Liver (tissue), 9 donors: Measurements from ENCODE around the gene IL1R2. TPM values are rescaled to one million over a fixed set of nuclear protein-coding genes. Genes with fewer than 3 reads are reported as not detected.

Experiments
- DNase-seq: peaks from one replicate; pipeline ENCODE4 v3.0.0-alpha.2; 2017; ENCODE audit warnings: low spot score
- H3K27ac ChIP-seq, 2 donors: one replicate each; pipeline ENCODE4 v1.7.0; 2013; ENCODE audit warnings: inconsistent platforms in 2 of 2, low read length in 2 of 2, control low read depth in 1 of 2, low read depth in 1 of 2, mild to moderate bottlenecking in 1 of 2
- H3K27me3 ChIP-seq, 4 donors: one replicate each; pipeline versions ENCODE4 v1.6.1 to v1.7.0; 2013; ENCODE audit warnings: low read length in 3 of 4, inconsistent platforms in 1 of 4, mild to moderate bottlenecking in 1 of 4, moderate library complexity in 1 of 4; ENCODE audit not compliant: control insufficient read depth in 4 of 4, insufficient read depth in 4 of 4
- H3K36me3 ChIP-seq, 4 donors: one replicate each; pipeline versions ENCODE4 v1.6.1 to v1.7.0; 2013; ENCODE audit warnings: low read length in 3 of 4, mild to moderate bottlenecking in 3 of 4, low read depth in 1 of 4, moderate library complexity in 1 of 4; ENCODE audit not compliant: control insufficient read depth in 4 of 4, insufficient read depth in 3 of 4
- H3K4me1 ChIP-seq, 4 donors: one replicate each; pipeline versions ENCODE4 v1.6.1 to v1.7.0; 2013; ENCODE audit warnings: low read length in 3 of 4, mild to moderate bottlenecking in 3 of 4, moderate library complexity in 1 of 4; ENCODE audit not compliant: control insufficient read depth in 4 of 4, insufficient read depth in 4 of 4
- H3K4me3 ChIP-seq, 3 donors: one replicate each; pipeline versions ENCODE4 v1.6.1 to v1.7.0; 2013; ENCODE audit warnings: low read length in 3 of 3, control low read depth in 1 of 3, low read depth in 1 of 3, mild to moderate bottlenecking in 1 of 3
- H3K9ac ChIP-seq, 2 donors: one replicate each; pipeline ENCODE4 v1.7.0; 2013; ENCODE audit warnings: low read length in 2 of 2, mild to moderate bottlenecking in 2 of 2, moderate library complexity in 2 of 2, control low read depth in 1 of 2, low read depth in 1 of 2
- H3K9me3 ChIP-seq, 4 donors: one replicate each; pipeline versions ENCODE4 v1.6.1 to v1.7.0; 2013; ENCODE audit warnings: low read length in 3 of 4; ENCODE audit not compliant: control insufficient read depth in 4 of 4
- EGR1 ChIP-seq, 2 donors: IDR thresholded peaks; 2 replicates each; pipeline ENCODE4 v1.6.1; 2016 to 2018; ENCODE audit warnings: antibody characterized with exemption in 2 of 2, low read depth in 2 of 2
- FOXA1 ChIP-seq: IDR thresholded peaks from 2 replicates; pipeline ENCODE4 v1.6.1; 2016; ENCODE audit warnings: antibody characterized with exemption
- FOXA2 ChIP-seq: IDR thresholded peaks from 2 replicates; pipeline ENCODE4 v1.6.1; 2016; ENCODE audit warnings: antibody characterized with exemption
- GABPA ChIP-seq, 2 donors: IDR thresholded peaks in 1 of 2; conservative IDR thresholded peaks in 1 of 2; 2 replicates each; pipeline ENCODE4 v1.6.1; 2016; ENCODE audit warnings: antibody characterized with exemption in 2 of 2, mild to moderate bottlenecking in 1 of 2, moderate library complexity in 1 of 2
- HNF4A ChIP-seq, 2 donors: conservative IDR thresholded peaks; 2 replicates each; pipeline ENCODE4 v1.6.1; 2016; ENCODE audit warnings: antibody characterized with exemption in 2 of 2, mild to moderate bottlenecking in 2 of 2
- JUND ChIP-seq, 2 donors: IDR thresholded peaks; 2 replicates each; pipeline ENCODE4 v1.6.1; 2016; ENCODE audit warnings: antibody characterized with exemption in 2 of 2
- NR2F2 ChIP-seq: IDR thresholded peaks from 2 replicates; pipeline ENCODE4 v1.6.1; 2016; ENCODE audit warnings: antibody characterized with exemption
- RAD21 ChIP-seq, 2 donors: IDR thresholded peaks; 2 replicates each; pipeline ENCODE4 v1.6.1; 2016; ENCODE audit warnings: antibody characterized with exemption in 2 of 2, mild to moderate bottlenecking in 2 of 2
- REST ChIP-seq: IDR thresholded peaks from 2 replicates; pipeline ENCODE4 v1.6.1; 2016; ENCODE audit warnings: antibody characterized with exemption, mild to moderate bottlenecking
- RXRA ChIP-seq, 2 donors: IDR thresholded peaks; 2 replicates each; pipeline ENCODE4 v1.6.1; 2017 to 2018; ENCODE audit warnings: antibody characterized with exemption in 2 of 2, mild to moderate bottlenecking in 1 of 2
- SP1 ChIP-seq: IDR thresholded peaks from 2 replicates; pipeline ENCODE4 v1.6.1; 2018; ENCODE audit warnings: antibody characterized with exemption, mild to moderate bottlenecking
- TAF1 ChIP-seq: conservative IDR thresholded peaks from 2 replicates; pipeline ENCODE4 v1.6.1; 2016; ENCODE audit warnings: antibody characterized with exemption, mild to moderate bottlenecking
- YY1 ChIP-seq: IDR thresholded peaks from 2 replicates; pipeline ENCODE4 v1.6.1; 2016; ENCODE audit warnings: antibody characterized with exemption, mild to moderate bottlenecking
- ZBTB33 ChIP-seq: IDR thresholded peaks from 2 replicates; pipeline ENCODE4 v1.6.1; 2016; ENCODE audit warnings: antibody characterized with exemption
- WGBS: extraction: QIAGEN DNeasy Blood & Tissue Kit; methylation state at CpG from one replicate; pipeline ENCODE4 v1.1.7; 2013; 5-methylcytosine and 5-hydroxymethylcytosine counted together
- polyA plus RNA-seq, 2 donors: library from polyadenylated mRNA; stranded (reverse) in 1 of 2; unstranded in 1 of 2; fragments of 200-250 nt in 1 of 2; fragments of >200 nt in 1 of 2; fragmentation: Nextera tagmentation in 1 of 2; extraction: Ambion mirVana in 1 of 2; gene quantifications; one replicate each; pipeline versions ENCODE4 v1.2.1 to v1.2.3, GENCODE V29; 2013 to 2015
- total RNA-seq, 2 donors: library from RNA; depleted of rRNA; stranded (reverse); fragments of >200 nt; gene quantifications; one replicate each; pipeline ENCODE4 v1.2.3, GENCODE V29; 2014
- TF ChIP-seq, protein P1 (sequence below): IDR thresholded peaks from 2 replicates; pipeline ENCODE4 v1.6.1; 2016; ENCODE audit warnings: antibody characterized with exemption
- TF ChIP-seq, protein P2 (sequence below): IDR thresholded peaks from 2 replicates; pipeline ENCODE4 v1.6.1; 2016; ENCODE audit warnings: antibody characterized with exemption
- TF ChIP-seq, protein P3 (sequence below): fragments of 150-350 bp; IDR thresholded peaks from 2 replicates; pipeline ENCODE4 v1.5.1; 2017; ENCODE audit warnings: improper control_type of control experiment, low read depth, low read length; ENCODE audit not compliant: missing input control
- donor health status: healthy.
- donor health status: healthy.
- donor health status: healthy.
- donor health status: healthy.
- donor health status: healthy.

IL1R2 gene
- total and polyA plus RNA-seq, 4 donors = 3.7 to 28.2 (median 7.3) TPM

GRCh38 chr2:102061962-102062795, 70.4 kb downstream of the IL1R2 start:
- TF ChIP-seq NR2F2 = peak; percentile 49
- no peak for TF ChIP-seq FOXA1
- TF ChIP-seq SP1 = peak; percentile 48
- TF ChIP-seq RXRA (IDR thresholded peaks at IDR 0.05) = peak; percentile 50 to 67
- peak; percentile 7 to 9 for TF ChIP-seq RAD21 (IDR thresholded peaks at IDR 0.05)

GRCh38 chr2:102062802-102063201, 71.0 kb downstream of the IL1R2 start:
- DNase-seq = no peak

More at GRCh38 chr2:102061962-102062795, 70.4 kb downstream of the IL1R2 start:
- no peak overlapping the region for H3K9ac ChIP-seq
- H3K27ac ChIP-seq = peak overlapping the region; percentile 92
- DNase-seq = no peak
- H3K27me3 ChIP-seq = no peaks in the 10 kb centered on the region
- 84% methylated on average over 8 of the region's 8 CpGs for WGBS
- H3K9me3 ChIP-seq = peaks cover 0 to 12% (median 1%) of the 10 kb centered on the region in 4 donors
- no peak overlapping the region for H3K4me3 ChIP-seq
- peaks cover 16 to 58% (median 50%) of the 10 kb centered on the region in 4 donors for H3K4me1 ChIP-seq
- no peaks in the 10 kb centered on the region for H3K36me3 ChIP-seq

More at GRCh38 chr2:102062802-102063201, 71.0 kb downstream of the IL1R2 start:
- H3K27ac ChIP-seq = peak overlapping the region; percentile 92
- TF ChIP-seq RAD21 (IDR thresholded peaks at IDR 0.05) = no peak
- no peak for TF ChIP-seq TAF1
- no peak for TF ChIP-seq HNF4A (conservative IDR thresholded peaks at IDR 0.05)
- no peak for TF ChIP-seq RXRA (IDR thresholded peaks at IDR 0.05)
- TF ChIP-seq, protein P1, sequence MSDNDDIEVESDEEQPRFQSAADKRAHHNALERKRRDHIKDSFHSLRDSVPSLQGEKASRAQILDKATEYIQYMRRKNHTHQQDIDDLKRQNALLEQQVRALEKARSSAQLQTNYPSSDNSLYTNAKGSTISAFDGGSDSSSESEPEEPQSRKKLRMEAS = no peak
- TF ChIP-seq REST = no peak
- no peak for TF ChIP-seq GABPA (IDR thresholded peaks at IDR 0.05 in 1 of 2, conservative IDR thresholded peaks at IDR 0.05 in 1 of 2)
- TF ChIP-seq, protein P2, sequence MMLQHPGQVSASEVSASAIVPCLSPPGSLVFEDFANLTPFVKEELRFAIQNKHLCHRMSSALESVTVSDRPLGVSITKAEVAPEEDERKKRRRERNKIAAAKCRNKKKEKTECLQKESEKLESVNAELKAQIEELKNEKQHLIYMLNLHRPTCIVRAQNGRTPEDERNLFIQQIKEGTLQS = no peak
- no peak for TF ChIP-seq SP1
- no peak for TF ChIP-seq JUND (IDR thresholded peaks at IDR 0.05)
- TF ChIP-seq FOXA2 = no peak
- no peak for TF ChIP-seq EGR1 (IDR thresholded peaks at IDR 0.05; ENCODE audit: low read depth in 2 of 2)
- no peak for TF ChIP-seq YY1
- no peak for TF ChIP-seq ZBTB33
- TF ChIP-seq FOXA1 = no peak
- TF ChIP-seq, protein P3, sequence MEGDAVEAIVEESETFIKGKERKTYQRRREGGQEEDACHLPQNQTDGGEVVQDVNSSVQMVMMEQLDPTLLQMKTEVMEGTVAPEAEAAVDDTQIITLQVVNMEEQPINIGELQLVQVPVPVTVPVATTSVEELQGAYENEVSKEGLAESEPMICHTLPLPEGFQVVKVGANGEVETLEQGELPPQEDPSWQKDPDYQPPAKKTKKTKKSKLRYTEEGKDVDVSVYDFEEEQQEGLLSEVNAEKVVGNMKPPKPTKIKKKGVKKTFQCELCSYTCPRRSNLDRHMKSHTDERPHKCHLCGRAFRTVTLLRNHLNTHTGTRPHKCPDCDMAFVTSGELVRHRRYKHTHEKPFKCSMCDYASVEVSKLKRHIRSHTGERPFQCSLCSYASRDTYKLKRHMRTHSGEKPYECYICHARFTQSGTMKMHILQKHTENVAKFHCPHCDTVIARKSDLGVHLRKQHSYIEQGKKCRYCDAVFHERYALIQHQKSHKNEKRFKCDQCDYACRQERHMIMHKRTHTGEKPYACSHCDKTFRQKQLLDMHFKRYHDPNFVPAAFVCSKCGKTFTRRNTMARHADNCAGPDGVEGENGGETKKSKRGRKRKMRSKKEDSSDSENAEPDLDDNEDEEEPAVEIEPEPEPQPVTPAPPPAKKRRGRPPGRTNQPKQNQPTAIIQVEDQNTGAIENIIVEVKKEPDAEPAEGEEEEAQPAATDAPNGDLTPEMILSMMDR = no peak
- WGBS = 30% methylated on average over 3 of the region's 3 CpGs
- H3K9me3 ChIP-seq = peaks cover 0 to 12% (median 1%) of the 10 kb centered on the region in 4 donors
- peaks cover 15 to 53% (median 48%) of the 10 kb centered on the region in 4 donors for H3K4me1 ChIP-seq
- no peak overlapping the region for H3K4me3 ChIP-seq
- no peaks in the 10 kb centered on the region for H3K36me3 ChIP-seq
- no peaks in the 10 kb centered on the region for H3K27me3 ChIP-seq
- H3K9ac ChIP-seq = peak overlapping the region in 1 of 2 donors; percentile 9
